Endothelial cell of umbilical vein (primary cell): ENCODE data around the gene DDX56. TPM values are rescaled to one million over a fixed set of nuclear protein-coding genes. Genes with fewer than 3 reads are reported as not detected.

Experiments
- BruUV-seq: library from RNA; stranded (reverse); fragments of 400-500 nt; replicated peaks from 2 replicates; lab custom pipeline; 2021; lab: Mats Ljungman, UMichigan
- CTCF ChIA-PET: fragments of 300-600, 350-600 bp; sonication (Branson Sonifier 250); formaldehyde crosslinking; loops from one replicate; lab custom pipeline; 2021; ENCODE audit warnings: antibody characterized with exemption, inconsistent platforms; lab: Charles Lee
- POLR2A ChIA-PET: fragments of 300-600, 350-600 bp; sonication (Branson Sonifier 250); formaldehyde crosslinking; loops from one replicate; lab custom pipeline; 2021; ENCODE audit warnings: antibody characterized with exemption, inconsistent platforms; lab: Charles Lee
- DNase-seq: peaks from one replicate; pipeline ENCODE4 v3.0.0-alpha.2; 2011; ENCODE audit warnings: low read depth, low spot score
- FAIRE-seq: peaks from 2 replicates; lab custom pipeline; 2011; peaks lifted over from hg19 to GRCh38; lab: Jason Lieb, UNC
- H2AFZ ChIP-seq: 2 replicates; pipeline ENCODE4 v1.6.0; 2012; ENCODE audit warnings: low read depth, low read length, control low read depth, inconsistent platforms
- H3K27ac ChIP-seq: 2 replicates; pipeline ENCODE4 v1.5.1; 2011; ENCODE audit warnings: low read depth, mild to moderate bottlenecking, control low read depth, low read length, moderate library complexity; ENCODE audit not compliant: insufficient read depth
- H3K27me3 ChIP-seq, 2 experiments: 2 replicates each; pipeline versions ENCODE4 v1.6.0 to v1.6.1; 2011; ENCODE audit warnings: low read length in 2 of 2, mixed read lengths in 1 of 2; ENCODE audit not compliant: control insufficient read depth in 2 of 2, insufficient read depth in 2 of 2
- H3K36me3 ChIP-seq, 2 experiments: 2 replicates in 1 of 2; 3 replicates in 1 of 2; pipeline ENCODE4 v1.5.1; 2011; ENCODE audit warnings: low read length in 2 of 2, mild to moderate bottlenecking in 1 of 2, moderate library complexity in 1 of 2; ENCODE audit not compliant: control insufficient read depth in 2 of 2, insufficient read depth in 2 of 2; ENCODE audit errors: extremely low read depth in 1 of 2
- H3K4me1 ChIP-seq: 3 replicates; pipeline ENCODE4 v1.5.1; 2011; ENCODE audit warnings: mild to moderate bottlenecking, low read length; ENCODE audit not compliant: control insufficient read depth, insufficient read depth; ENCODE audit errors: extremely low read depth
- H3K4me2 ChIP-seq: 2 replicates; pipeline ENCODE4 v1.6.1; 2011; ENCODE audit warnings: low read length, control low read depth, mixed read lengths; ENCODE audit not compliant: insufficient read depth
- H3K4me3 ChIP-seq, 3 experiments: fragments of 200-600 bp in 1 of 3; sonication (generic), shearing (Covaris generic) in 1 of 3; replicated peaks in 1 of 3; 2 replicates each; pipeline ENCODE4 v1.5.1; 2011 to 2016; ENCODE audit warnings: control low read depth in 3 of 3, low read length in 3 of 3, mild to moderate bottlenecking in 2 of 3, inconsistent platforms in 1 of 3, low read depth in 1 of 3, moderate library complexity in 1 of 3; ENCODE audit not compliant: insufficient read depth in 1 of 3
- H3K79me2 ChIP-seq: 2 replicates; pipeline ENCODE4 v1.6.0; 2012; ENCODE audit warnings: low read length, inconsistent platforms; ENCODE audit not compliant: control insufficient read depth, insufficient read depth
- H3K9ac ChIP-seq: replicated peaks from 2 replicates; pipeline ENCODE3; 2011; ENCODE audit warnings: low read length, control low read depth; ENCODE audit not compliant: insufficient read depth; ENCODE audit errors: extremely low read depth
- H3K9me1 ChIP-seq: replicated peaks from 3 replicates; pipeline ENCODE4 v1.6.0; 2011; ENCODE audit warnings: mild to moderate bottlenecking, low read length; ENCODE audit not compliant: control insufficient read depth, insufficient read depth; ENCODE audit errors: extremely low read depth
- H3K9me3 ChIP-seq: replicated peaks from 2 replicates; pipeline ENCODE4 v1.5.1; 2012; ENCODE audit warnings: low read length, inconsistent platforms; ENCODE audit not compliant: control insufficient read depth, insufficient read depth
- H4K20me1 ChIP-seq: replicated peaks from 2 replicates; pipeline ENCODE3; 2011; ENCODE audit warnings: mild to moderate bottlenecking, low read length; ENCODE audit not compliant: control insufficient read depth, insufficient read depth; ENCODE audit errors: extremely low read depth
- CTCF ChIP-seq, 2 donors: IDR thresholded peaks; 1 replicate in 1 of 2; 2 replicates in 1 of 2; pipeline ENCODE4 v1.5.1; 2011; ENCODE audit warnings: low read length in 2 of 2, mild to moderate bottlenecking in 2 of 2, moderate library complexity in 2 of 2, control low read depth in 1 of 2, inconsistent platforms in 1 of 2, low read depth in 1 of 2; ENCODE audit not compliant: insufficient read depth in 1 of 2; ENCODE audit errors: extremely low read depth in 1 of 2
- EZH2 ChIP-seq: IDR thresholded peaks from 2 replicates; pipeline ENCODE4 v1.6.1; 2012; ENCODE audit warnings: borderline replicate concordance, low read depth, mild to moderate bottlenecking, moderate library complexity, low read length, inconsistent platforms; ENCODE audit not compliant: severe bottlenecking
- FOS ChIP-seq: IDR thresholded peaks from 2 replicates; pipeline ENCODE4 v1.6.1; 2011; ENCODE audit warnings: mild to moderate bottlenecking, low read length, moderate library complexity, borderline replicate concordance; ENCODE audit not compliant: insufficient read depth
- GATA2 ChIP-seq: IDR thresholded peaks from 2 replicates; pipeline ENCODE4 v1.7.0; 2011; ENCODE audit warnings: low read depth, mild to moderate bottlenecking, moderate library complexity, mixed read lengths, low read length; ENCODE audit not compliant: insufficient read length, insufficient read depth
- JUN ChIP-seq: IDR thresholded peaks from 2 replicates; pipeline ENCODE4 v1.6.1; 2011; ENCODE audit warnings: borderline replicate concordance, low read depth; ENCODE audit not compliant: insufficient read length, insufficient read depth
- MAX ChIP-seq: IDR thresholded peaks from 2 replicates; pipeline ENCODE4 v1.6.1; 2011; ENCODE audit not compliant: insufficient read depth, insufficient read length
- MYC ChIP-seq: IDR thresholded peaks from one replicate; pipeline ENCODE4 v1.6.1; 2011; ENCODE audit warnings: mild to moderate bottlenecking, low read depth, low read length
- POLR2A ChIP-seq: IDR thresholded peaks from 2 replicates; pipeline ENCODE4 v1.6.1; 2012; ENCODE audit warnings: low read depth, mild to moderate bottlenecking, control low read depth, low read length
- POLR2AphosphoS5 ChIP-seq: IDR thresholded peaks from 2 replicates; pipeline ENCODE4 v1.6.1; 2012; ENCODE audit warnings: low read depth, mild to moderate bottlenecking, control low read depth, low read length, moderate library complexity; ENCODE audit not compliant: insufficient read depth
- dilution Hi-C: fragments of 300-500 bp; cut with MboI; formaldehyde crosslinking; loops from one replicate; pipeline ENCODE4 v1.15.0; 2019; ENCODE audit warnings: low sequenced_read_pairs; ENCODE audit not compliant: extremely low pct_ligation_motif_present
- intact Hi-C: fragments of 100-400 bp; cut with micrococcal nuclease; formaldehyde crosslinking; loops from one replicate; pipeline ENCODE4 v1.10.0; 2022
- polyA plus RNA-seq, 4 experiments: library from polyadenylated mRNA; depleted of rRNA in 3 of 4; stranded (reverse) in 3 of 4; unstranded in 1 of 4; fragments of >200 nt; gene quantifications; 2 replicates each; pipeline versions ENCODE4 v1.2.1 to v1.2.3, GENCODE V29; 2011 to 2012; ENCODE audit warnings: missing spikeins in 1 of 4
- total RNA-seq: library from RNA; stranded (reverse); gene quantifications from 2 replicates; pipeline ENCODE4 v1.2.3, GENCODE V29; 2021

The DDX56 gene
- total and polyA plus RNA-seq, 2 donors (not counting 3 experiments of a cell fraction or from before 2014, with no cell fraction given), result 94.7 to 96.6 TPM

- dilution Hi-C loops, result no loop called here
- H3K4me3 ChIP-seq, result no peak overlapping the region
- H3K4me2 ChIP-seq, result no peak overlapping the region
- BruUV-seq, result no TSS peak
- no peaks in the 10 kb centered on the region for H3K27me3 ChIP-seq
- peaks cover 2% of the 10 kb centered on the region for H4K20me1 ChIP-seq
- TF ChIP-seq FOS (no peak), POLR2A (no peak), MYC (no peak), MAX (no peak), POLR2AphosphoS5 (no peak), JUN (no peak), GATA2 (no peak), CTCF (IDR thresholded peaks at IDR 0.05; ENCODE audit: extremely low read depth in 1 of 2, insufficient read depth in 1 of 2, low read depth in 1 of 2, low read length in 2 of 2) (no peak), EZH2 (no peak)
- no peak overlapping the region for H2AFZ ChIP-seq
- no peaks in the 10 kb centered on the region for H3K9me1 ChIP-seq
- DNase-seq (no peak), FAIRE-seq (no peak)
- no peak overlapping the region for H3K9ac ChIP-seq
- intact Hi-C loops, result no loop called here
- ChIA-PET CTCF (interaction anchor here (1.0 kb wide), 1 partner anchor 9 kb away, joined by 3 read pairs; no protein-coding TSS in a partner anchor), POLR2A (interaction anchor here (0.8 kb wide), 1 partner anchor 13 kb away, joined by 4 read pairs; no protein-coding TSS in a partner anchor)
- H3K36me3 ChIP-seq, result peaks cover 0 to 6% of the 10 kb centered on the region in 2 experiments
- peaks cover 4% of the 10 kb centered on the region for H3K4me1 ChIP-seq
- H3K27ac ChIP-seq, result no peak overlapping the region
- H3K9me3 ChIP-seq, result no peaks in the 10 kb centered on the region
- H3K79me2 ChIP-seq, result peaks cover 65% of the 10 kb centered on the region
Observed at GRCh38 chr7:44622342-44623151, 48.8 kb upstream of the DDX56 start.
